Uterus (tissue), 2 donors: ENCODE data around the gene CD72.

ENCODE experiments used
- CTCF ChIP-seq, 4 experiments: fragments of 200-600 bp in 2 of 4; fragments of 450-650 bp in 2 of 4; sonication (generic) in 2 of 4; IDR thresholded peaks; one replicate each; pipeline ENCODE4 v1.5.1; 2016 to 2019; ENCODE audit warnings: antibody characterized with exemption in 4 of 4, mild to moderate bottlenecking in 2 of 4, moderate library complexity in 1 of 4
- POLR2A ChIP-seq, 2 donors: fragments of 450-650 bp; IDR thresholded peaks; one replicate each; pipeline ENCODE4 v1.6.1; 2016; ENCODE audit warnings: antibody characterized with exemption in 2 of 2, mild to moderate bottlenecking in 1 of 2, moderate library complexity in 1 of 2

GRCh38 chr9:35658968-35659220 lies 40.7 kb upstream of the CD72 start:
- TF ChIP-seq POLR2A (IDR thresholded peaks at IDR 0.05) (no peak), CTCF (IDR thresholded peaks at IDR 0.05) (no peak)
